Nephron (organoid): Measurements from ENCODE around the gene LIX1L.
A peak's percentile ranks its signal among the peaks of the same experiment; 100 is the strongest.

Experiments used
- H3K27ac Mint-ChIP-seq, 3 experiments: 2 replicates each; pipeline ENCODE4 v1.8.0; 2020; ENCODE audit warnings: mixed read lengths in 3 of 3, mild to moderate bottlenecking in 2 of 3, moderate library complexity in 1 of 3
- H3K27me3 Mint-ChIP-seq: 2 replicates; pipeline ENCODE4 v1.8.0; 2021; ENCODE audit warnings: low read depth, mild to moderate bottlenecking, moderate library complexity, mixed read lengths
- H3K36me3 Mint-ChIP-seq: 2 replicates; pipeline ENCODE4 v1.8.0; 2020; ENCODE audit warnings: low read depth, mixed read lengths
- H3K4me1 Mint-ChIP-seq: 2 replicates; pipeline ENCODE4 v1.8.0; 2020; ENCODE audit warnings: mixed read lengths
- H3K4me3 Mint-ChIP-seq, 3 experiments: 2 replicates each; pipeline ENCODE4 v1.8.0; 2020; ENCODE audit warnings: mild to moderate bottlenecking in 3 of 3, mixed read lengths in 3 of 3, moderate library complexity in 2 of 3
- H3K9me3 Mint-ChIP-seq: 2 replicates; pipeline ENCODE4 v1.8.0; 2020; ENCODE audit warnings: mixed read lengths
- TF ChIP-seq, protein P1 (sequence below), 3 experiments: fragments of 200-600 bp; sonication (generic); IDR thresholded peaks; one replicate each; pipeline ENCODE4 v1.5.0; 2021; ENCODE audit warnings: antibody characterized with exemption in 3 of 3; ENCODE audit not compliant: unreplicated experiment in 3 of 3

The LIX1L gene

DNA sequence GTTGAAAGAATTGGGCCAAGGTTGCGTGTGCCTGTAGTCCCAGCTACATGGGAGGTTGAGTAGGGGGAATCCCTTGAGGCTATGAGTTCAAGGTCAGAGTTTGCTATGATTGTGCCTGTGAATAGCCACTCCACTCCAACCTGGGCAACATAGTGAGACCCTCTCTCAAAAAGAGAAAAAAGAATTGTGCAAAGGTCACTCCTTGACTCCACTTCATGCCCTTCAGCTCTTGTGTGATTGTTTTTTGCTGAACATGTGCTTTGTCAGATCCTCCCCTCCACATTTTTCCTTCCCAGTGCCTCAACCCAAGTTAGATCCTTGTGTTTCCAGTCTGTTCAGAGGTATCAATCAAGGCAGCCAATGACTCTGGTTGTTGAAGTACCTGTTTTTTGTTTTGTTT lies 30.1 kb upstream of the LIX1L start:
- TF ChIP-seq, protein P1, sequence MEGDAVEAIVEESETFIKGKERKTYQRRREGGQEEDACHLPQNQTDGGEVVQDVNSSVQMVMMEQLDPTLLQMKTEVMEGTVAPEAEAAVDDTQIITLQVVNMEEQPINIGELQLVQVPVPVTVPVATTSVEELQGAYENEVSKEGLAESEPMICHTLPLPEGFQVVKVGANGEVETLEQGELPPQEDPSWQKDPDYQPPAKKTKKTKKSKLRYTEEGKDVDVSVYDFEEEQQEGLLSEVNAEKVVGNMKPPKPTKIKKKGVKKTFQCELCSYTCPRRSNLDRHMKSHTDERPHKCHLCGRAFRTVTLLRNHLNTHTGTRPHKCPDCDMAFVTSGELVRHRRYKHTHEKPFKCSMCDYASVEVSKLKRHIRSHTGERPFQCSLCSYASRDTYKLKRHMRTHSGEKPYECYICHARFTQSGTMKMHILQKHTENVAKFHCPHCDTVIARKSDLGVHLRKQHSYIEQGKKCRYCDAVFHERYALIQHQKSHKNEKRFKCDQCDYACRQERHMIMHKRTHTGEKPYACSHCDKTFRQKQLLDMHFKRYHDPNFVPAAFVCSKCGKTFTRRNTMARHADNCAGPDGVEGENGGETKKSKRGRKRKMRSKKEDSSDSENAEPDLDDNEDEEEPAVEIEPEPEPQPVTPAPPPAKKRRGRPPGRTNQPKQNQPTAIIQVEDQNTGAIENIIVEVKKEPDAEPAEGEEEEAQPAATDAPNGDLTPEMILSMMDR (IDR thresholded peaks at IDR 0.05; ENCODE audit: unreplicated experiment in 3 of 3): no peak
- Mint-ChIP-seq H3K9me3 (no peaks in the 10 kb centered on the region), H3K4me3 (no peak overlapping the region), H3K27ac (peak overlapping the region in 2 of 3 experiments; percentile 73 to 76), H3K36me3 (peaks cover 23% of the 10 kb centered on the region), H3K4me1 (peaks cover 64% of the 10 kb centered on the region), H3K27me3 (no peaks in the 10 kb centered on the region)

DNA sequence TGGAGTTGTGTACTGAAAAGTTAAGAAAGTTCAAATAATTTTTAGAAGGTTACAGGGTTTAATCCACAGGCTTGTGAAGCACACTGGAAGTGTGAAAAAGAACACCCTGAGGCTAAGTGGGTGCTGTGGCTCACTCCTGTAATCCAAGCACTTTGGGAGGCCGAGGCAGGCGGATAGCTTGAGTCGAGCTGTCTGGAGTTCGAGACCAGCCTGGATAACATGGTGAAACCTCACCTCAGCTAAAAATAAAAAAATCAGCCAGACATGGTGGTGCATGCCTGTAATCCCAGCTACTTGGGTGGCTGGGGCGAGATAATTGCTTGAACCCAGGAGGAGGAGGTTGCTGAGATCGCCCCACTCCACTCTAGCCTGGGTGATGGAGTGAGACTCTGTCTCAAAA lies 28.7 kb upstream of the LIX1L start:
- H3K36me3 Mint-ChIP-seq: peaks cover 9% of the 10 kb centered on the region
- peak overlapping the region in 1 of 3 experiments; percentile 82 for H3K27ac Mint-ChIP-seq
- H3K27me3 Mint-ChIP-seq: no peaks in the 10 kb centered on the region
- TF ChIP-seq, protein P1 (IDR thresholded peaks at IDR 0.05; ENCODE audit: unreplicated experiment in 3 of 3): no peak
- H3K4me1 Mint-ChIP-seq: peaks cover 63% of the 10 kb centered on the region
- no peak overlapping the region for H3K4me3 Mint-ChIP-seq
- no peaks in the 10 kb centered on the region for H3K9me3 Mint-ChIP-seq

DNA sequence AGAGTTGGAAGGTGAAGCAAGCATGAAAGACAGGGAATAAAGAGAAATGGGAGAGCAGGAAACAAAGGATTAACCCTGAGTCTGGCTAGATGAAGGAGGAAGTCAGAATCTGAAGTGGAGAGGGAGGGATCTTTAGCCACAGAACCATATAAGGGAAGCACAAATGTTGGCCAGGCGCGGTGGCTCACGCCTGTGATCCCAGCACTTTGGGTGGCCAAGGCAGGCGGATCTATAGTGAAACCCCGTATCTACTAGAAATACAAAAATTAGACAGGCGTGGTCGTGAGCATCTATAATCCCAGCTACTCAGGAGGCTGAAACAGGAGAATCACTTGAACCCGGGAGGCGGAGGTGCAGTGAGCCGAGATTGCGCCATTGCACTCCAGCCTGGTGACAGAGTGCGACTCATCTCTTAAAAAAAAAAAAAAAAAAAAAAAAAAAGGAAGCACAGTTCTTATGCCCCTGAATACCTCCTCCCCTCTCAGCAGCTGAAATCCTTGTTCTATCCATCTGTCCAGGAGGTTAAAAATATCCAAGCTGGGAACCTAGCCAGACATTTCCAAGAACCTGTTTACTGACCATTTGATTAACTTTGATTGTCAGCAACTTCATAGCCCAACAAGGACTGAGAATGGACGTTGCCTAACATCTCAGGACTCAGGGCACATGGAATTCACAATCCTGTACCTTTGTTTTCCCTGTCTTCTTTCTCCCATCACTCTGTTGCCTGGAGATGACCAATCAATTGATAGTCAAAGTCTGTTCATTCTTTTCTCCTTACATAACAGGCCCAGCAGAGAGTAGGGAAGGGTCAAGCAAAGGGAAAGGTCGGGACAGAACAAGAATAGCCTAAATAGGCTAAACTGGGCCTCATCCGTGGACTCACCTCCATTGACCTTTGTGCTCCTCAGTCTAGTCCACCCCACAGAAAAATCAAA lies 28.0 kb upstream of the LIX1L start:
- peak overlapping the region in 1 of 3 experiments; percentile 64 for H3K4me3 Mint-ChIP-seq
- peak overlapping the region; percentile 38 to 88 (median 82) for H3K27ac Mint-ChIP-seq
- H3K27me3 Mint-ChIP-seq: no peaks in the 10 kb centered on the region
- peaks cover 4% of the 10 kb centered on the region for H3K36me3 Mint-ChIP-seq
- peaks cover 59% of the 10 kb centered on the region for H3K4me1 Mint-ChIP-seq
- H3K9me3 Mint-ChIP-seq: no peaks in the 10 kb centered on the region
- TF ChIP-seq, protein P1 (IDR thresholded peaks at IDR 0.05; ENCODE audit: unreplicated experiment in 3 of 3): no peak

DNA sequence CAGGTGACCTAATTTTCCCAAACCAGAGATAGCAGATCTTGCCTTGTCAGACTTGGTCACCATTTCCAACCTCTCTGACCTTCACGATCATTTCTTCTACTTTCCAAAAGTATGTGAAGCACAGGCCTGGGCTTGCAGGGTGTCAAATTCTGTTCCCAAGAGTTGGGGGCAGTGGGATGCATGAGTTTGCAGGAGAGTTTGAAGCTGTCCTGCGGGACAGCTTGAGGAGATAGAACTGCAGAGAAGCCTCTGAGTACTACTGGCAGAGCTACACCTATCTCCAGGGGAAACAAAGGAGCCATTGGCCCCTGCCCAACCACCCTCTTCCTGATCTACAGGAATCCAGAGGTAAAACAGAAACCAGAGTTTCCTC lies 27.3 kb upstream of the LIX1L start:
- no peaks in the 10 kb centered on the region for H3K27me3 Mint-ChIP-seq
- TF ChIP-seq, protein P1 (IDR thresholded peaks at IDR 0.05; ENCODE audit: unreplicated experiment in 3 of 3): no peak
- H3K4me3 Mint-ChIP-seq: peak overlapping the region in 1 of 3 experiments; percentile 64
- H3K9me3 Mint-ChIP-seq: no peaks in the 10 kb centered on the region
- H3K27ac Mint-ChIP-seq: peak overlapping the region; percentile 38 to 87 (median 82)
- H3K36me3 Mint-ChIP-seq: no peaks in the 10 kb centered on the region
- H3K4me1 Mint-ChIP-seq: peaks cover 54% of the 10 kb centered on the region

DNA sequence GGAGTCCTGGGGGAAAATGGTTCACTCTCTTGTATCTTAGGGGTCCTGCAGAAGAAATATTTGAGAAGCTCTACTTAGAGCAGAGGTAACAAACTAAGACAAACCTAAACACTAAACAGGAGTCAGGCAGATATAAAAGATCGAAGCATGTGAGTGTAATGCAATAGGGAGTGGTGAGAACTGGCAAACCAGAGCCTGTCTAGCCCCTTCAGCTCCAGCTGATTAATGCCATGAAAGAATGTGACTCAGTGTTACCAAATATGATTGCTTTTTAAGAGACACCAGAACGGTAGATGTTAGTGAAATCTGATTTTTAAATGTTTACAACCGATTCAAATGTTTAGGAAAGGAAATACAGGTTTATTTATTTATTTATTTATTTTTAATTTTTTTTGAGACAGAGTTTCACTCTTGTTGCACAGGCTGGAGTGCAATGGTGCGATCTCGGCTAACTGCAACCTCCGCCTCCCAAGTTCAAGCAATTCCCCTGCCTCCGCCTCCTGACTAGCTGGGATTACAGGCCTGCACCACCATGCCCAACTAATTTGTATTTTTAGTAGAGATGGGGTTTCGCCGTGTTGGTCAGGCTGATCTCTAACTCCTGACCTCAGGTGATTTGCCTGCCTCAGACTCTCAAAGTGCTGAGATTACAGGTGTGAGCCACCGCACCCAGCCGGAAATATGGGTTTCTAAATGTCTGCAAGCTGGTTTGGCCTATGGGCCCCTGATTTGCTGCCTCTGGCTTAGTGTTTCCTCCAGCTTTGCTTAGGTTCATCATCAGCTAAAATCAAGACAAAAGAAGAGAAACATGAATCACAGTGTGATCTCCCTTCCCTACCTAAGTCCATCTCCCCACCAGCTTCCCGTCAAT lies 26.4 kb upstream of the LIX1L start:
- TF ChIP-seq, protein P1 (IDR thresholded peaks at IDR 0.05; ENCODE audit: unreplicated experiment in 3 of 3): no peak
- Mint-ChIP-seq H3K9me3 (no peaks in the 10 kb centered on the region), H3K36me3 (no peaks in the 10 kb centered on the region), H3K27ac (peak overlapping the region; percentile 38 to 87 (median 82)), H3K4me3 (peak overlapping the region in 2 of 3 experiments; percentile 22 to 54), H3K27me3 (no peaks in the 10 kb centered on the region), H3K4me1 (peaks cover 54% of the 10 kb centered on the region)
